Activated T-helper 2 cell treated with anti-CD3 and anti-CD28 coated beads, Interferon-gamma antibody, Interleukin-2, Interleukin-4, amounts not matched to agents 10 μg/mL and 5 μg/mL and 100 μg/mL, durations not matched to agents 14 hours and 24 hours and 36 hours (primary cell): Measurements from ENCODE around the gene EPHX1. TPM values are rescaled to one million over a fixed set of nuclear protein-coding genes. Genes with fewer than 3 reads are reported as not detected.
"Not testable (repeated sequence)": the region's sequence is repeated elsewhere in the genome, so short reads cannot be mapped to it uniquely, and the experiment has no call there.

Source experiments
- DNase-seq: peaks from one replicate; pipeline ENCODE4 v3.0.0; 2021; ENCODE audit warnings: low spot score
- H3K27ac Mint-ChIP-seq: one replicate; pipeline ENCODE4 v1.8.0; 2021; ENCODE audit warnings: mixed read lengths
- H3K27me3 Mint-ChIP-seq: one replicate; pipeline ENCODE4 v1.8.0; 2021; ENCODE audit warnings: low read depth, mixed read lengths
- H3K36me3 Mint-ChIP-seq: one replicate; pipeline ENCODE4 v1.8.0; 2021; ENCODE audit warnings: low read depth, mixed read lengths
- H3K4me1 Mint-ChIP-seq: one replicate; pipeline ENCODE4 v1.8.0; 2021; ENCODE audit warnings: low read depth, mixed read lengths
- H3K4me3 Mint-ChIP-seq: one replicate; pipeline ENCODE4 v1.8.0; 2021; ENCODE audit warnings: low read depth, mild to moderate bottlenecking, moderate library complexity, mixed read lengths
- H3K9me3 Mint-ChIP-seq: one replicate; pipeline ENCODE4 v1.8.0; 2021; ENCODE audit warnings: mixed read lengths
- intact Hi-C: fragments of 100-400 bp; cut with micrococcal nuclease; formaldehyde crosslinking; loops from one replicate; pipeline ENCODE4 v1.15.1; 2023
- total RNA-seq: library from RNA; stranded (reverse); gene quantifications from 2 replicates; pipeline ENCODE4 v1.2.3, GENCODE V29; 2022

EPHX1 gene
- 2.2 and 2.9 TPM in 2 replicates for total RNA-seq

- Mint-ChIP-seq H3K4me3 (peak within 1 kb of the TSS; percentile 80), H3K4me1 (peaks cover 4% of the 10 kb centered on the region), H3K36me3 (no peaks in the 10 kb centered on the region), H3K9me3 (no peaks in the 10 kb centered on the region), H3K27me3 (peaks cover 11% of the 10 kb centered on the region), H3K27ac (no peak within 1 kb of the TSS)
- DNase-seq = peak; percentile 66
- intact Hi-C loops = loop anchor here (5.0 kb wide), 2 partner anchors 33 to 87 kb away; partner anchors contain the start of gene SRP9
These were observed at the start of gene EPHX1 for GRCh38 chr1:225809842-225810578. Gene EPHX1, plus strand, starts transcription at chr1:225810124. Its CDS starts 18,606 bp downstream, at chr1:225828730.

GRCh38 chr1:225760531-225760930 is 49.4 kb upstream of the EPHX1 start:
- intact Hi-C loops = no loop called here
- no peak for DNase-seq
- H3K4me3 Mint-ChIP-seq = no peak overlapping the region
- H3K9me3 Mint-ChIP-seq = no peaks in the 10 kb centered on the region
- H3K27me3 Mint-ChIP-seq = peaks cover 4% of the 10 kb centered on the region
- H3K36me3 Mint-ChIP-seq = no peaks in the 10 kb centered on the region
- H3K4me1 Mint-ChIP-seq = no peaks in the 10 kb centered on the region
- H3K27ac Mint-ChIP-seq = no peak overlapping the region

GRCh38 chr1:225761395-225761794 is 48.5 kb upstream of the EPHX1 start:
- DNase-seq, H3K36me3 Mint-ChIP-seq, H3K4me1 Mint-ChIP-seq, H3K27ac Mint-ChIP-seq, H3K9me3 Mint-ChIP-seq, intact Hi-C loops, H3K27me3 Mint-ChIP-seq, H3K4me3 Mint-ChIP-seq: not testable (repeated sequence)

GRCh38 chr1:225762002-225762441 is 47.9 kb upstream of the EPHX1 start:
- peaks cover 8% of the 10 kb centered on the region for H3K27me3 Mint-ChIP-seq
- no peak overlapping the region for H3K27ac Mint-ChIP-seq
- DNase-seq = no peak
- H3K36me3 Mint-ChIP-seq = no peaks in the 10 kb centered on the region
- no peaks in the 10 kb centered on the region for H3K4me1 Mint-ChIP-seq
- intact Hi-C loops = no loop called here
- no peak overlapping the region for H3K4me3 Mint-ChIP-seq
- no peaks in the 10 kb centered on the region for H3K9me3 Mint-ChIP-seq

GRCh38 chr1:225762444-225762843 is 47.5 kb upstream of the EPHX1 start:
- H3K36me3 Mint-ChIP-seq = no peaks in the 10 kb centered on the region
- intact Hi-C loops = no loop called here
- no peak overlapping the region for H3K27ac Mint-ChIP-seq
- no peaks in the 10 kb centered on the region for H3K9me3 Mint-ChIP-seq
- no peak for DNase-seq
- H3K27me3 Mint-ChIP-seq = peaks cover 8% of the 10 kb centered on the region
- H3K4me1 Mint-ChIP-seq = no peaks in the 10 kb centered on the region
- H3K4me3 Mint-ChIP-seq = no peak overlapping the region

- DNase-seq = no peak
- intact Hi-C loops = no loop called here
- H3K36me3 Mint-ChIP-seq = no peaks in the 10 kb centered on the region
- H3K27me3 Mint-ChIP-seq = peaks cover 8% of the 10 kb centered on the region
- H3K4me3 Mint-ChIP-seq = no peak overlapping the region
- H3K27ac Mint-ChIP-seq = no peak overlapping the region
- no peaks in the 10 kb centered on the region for H3K4me1 Mint-ChIP-seq
- no peaks in the 10 kb centered on the region for H3K9me3 Mint-ChIP-seq
These were observed 46.0 kb upstream of the EPHX1 start for GRCh38 chr1:225763716-225764548.

- H3K27me3 Mint-ChIP-seq = peaks cover 7% of the 10 kb centered on the region
- no peak overlapping the region for H3K27ac Mint-ChIP-seq
- intact Hi-C loops = no loop called here
- H3K36me3 Mint-ChIP-seq = no peaks in the 10 kb centered on the region
- no peak for DNase-seq
- peaks cover 1% of the 10 kb centered on the region for H3K4me1 Mint-ChIP-seq
- no peak overlapping the region for H3K4me3 Mint-ChIP-seq
- H3K9me3 Mint-ChIP-seq = no peaks in the 10 kb centered on the region
These were observed 43.8 kb upstream of the EPHX1 start for GRCh38 chr1:225765982-225766674.

- Mint-ChIP-seq H3K27me3 (peaks cover 5% of the 10 kb centered on the region), H3K36me3 (no peaks in the 10 kb centered on the region), H3K9me3 (no peaks in the 10 kb centered on the region), H3K4me3 (no peak overlapping the region), H3K27ac (no peak overlapping the region), H3K4me1 (peaks cover 1% of the 10 kb centered on the region)
- intact Hi-C loops = no loop called here
- DNase-seq = no peak
These were observed 42.8 kb upstream of the EPHX1 start for GRCh38 chr1:225766967-225767633.

- Mint-ChIP-seq H3K36me3 (no peaks in the 10 kb centered on the region), H3K27ac (no peak overlapping the region), H3K9me3 (no peaks in the 10 kb centered on the region), H3K4me1 (peaks cover 1% of the 10 kb centered on the region), H3K27me3 (peaks cover 5% of the 10 kb centered on the region), H3K4me3 (no peak overlapping the region)
- intact Hi-C loops = no loop called here
- no peak for DNase-seq
These were observed 42.0 kb upstream of the EPHX1 start for GRCh38 chr1:225767634-225768540.

GRCh38 chr1:225768662-225769426 is 41.1 kb upstream of the EPHX1 start:
- Mint-ChIP-seq H3K27ac (no peak overlapping the region), H3K27me3 (peaks cover 5% of the 10 kb centered on the region), H3K4me3 (no peak overlapping the region), H3K4me1 (peaks cover 1% of the 10 kb centered on the region), H3K9me3 (no peaks in the 10 kb centered on the region), H3K36me3 (no peaks in the 10 kb centered on the region)
- intact Hi-C loops = no loop called here
- no peak for DNase-seq

GRCh38 chr1:225769687-225770086 is 40.2 kb upstream of the EPHX1 start:
- Mint-ChIP-seq H3K27ac (no peak overlapping the region), H3K4me3 (no peak overlapping the region), H3K36me3 (no peaks in the 10 kb centered on the region), H3K27me3 (peaks cover 5% of the 10 kb centered on the region), H3K4me1 (peaks cover 1% of the 10 kb centered on the region), H3K9me3 (no peaks in the 10 kb centered on the region)
- DNase-seq = no peak
- intact Hi-C loops = no loop called here
